Naive thymus-derived CD4-positive, alpha-beta T cell (primary cell): ENCODE measurements around the gene SLC51B. TPM values are rescaled to one million over a fixed set of nuclear protein-coding genes. Genes with fewer than 3 reads are reported as not detected.
"Not testable (repeated sequence)": the region's sequence is repeated elsewhere in the genome, so short reads cannot be mapped to it uniquely, and the experiment has no call there.

Experiments
- ATAC-seq: fragments of 150-1000 bp; cut with Tn5 transposase; 2 replicates; pipeline ENCODE4 v1.10.0; 2021; ENCODE audit warnings: mild to moderate bottlenecking, moderate library complexity
- CTCF ChIA-PET: fragments of 350-600 bp; sonication (Branson Sonifier 250); formaldehyde crosslinking; loops from one replicate; lab custom pipeline; 2021; ENCODE audit warnings: antibody characterized with exemption; lab: Charles Lee
- POLR2A ChIA-PET: fragments of 350-600 bp; sonication (Branson Sonifier 250); formaldehyde crosslinking; loops from one replicate; lab custom pipeline; 2021; ENCODE audit warnings: antibody characterized with exemption, inconsistent platforms; lab: Charles Lee
- DNase-seq, 9 donors: peaks; one replicate each; pipeline versions ENCODE4 v3.0.0 to v3.0.0-alpha.2; 2020 to 2022; ENCODE audit warnings: mixed read lengths in 1 of 9
- H3K27ac ChIP-seq: one replicate; pipeline ENCODE4 v1.7.0; 2013; ENCODE audit warnings: mild to moderate bottlenecking, low read depth, low read length, moderate library complexity
- H3K27me3 ChIP-seq, 2 donors: one replicate each; pipeline ENCODE4 v1.7.0; 2013; ENCODE audit warnings: low read length in 2 of 2, mild to moderate bottlenecking in 2 of 2, moderate library complexity in 2 of 2; ENCODE audit not compliant: control insufficient read depth in 2 of 2, insufficient read depth in 2 of 2
- H3K36me3 ChIP-seq, 3 experiments: 1 replicate in 2 of 3; 2 replicates in 1 of 3; pipeline ENCODE4 v1.7.0; 2013; ENCODE audit warnings: low read length in 3 of 3, mild to moderate bottlenecking in 3 of 3, moderate library complexity in 1 of 3; ENCODE audit not compliant: insufficient read depth in 3 of 3, control insufficient read depth in 2 of 3
- H3K4me1 ChIP-seq, 2 donors: one replicate each; pipeline ENCODE4 v1.7.0; 2013; ENCODE audit warnings: low read length in 2 of 2, mild to moderate bottlenecking in 2 of 2, moderate library complexity in 1 of 2; ENCODE audit not compliant: control insufficient read depth in 2 of 2, insufficient read depth in 2 of 2
- H3K4me3 ChIP-seq: 2 replicates; pipeline ENCODE4 v1.7.0; 2013; ENCODE audit warnings: mild to moderate bottlenecking, low read length
- H3K9me3 ChIP-seq, 3 experiments: 1 replicate in 2 of 3; 2 replicates in 1 of 3; pipeline ENCODE4 v1.7.0; 2013; ENCODE audit warnings: low read length in 3 of 3; ENCODE audit not compliant: control insufficient read depth in 2 of 3
- H3K27ac Mint-ChIP-seq, 9 donors: one replicate each; pipeline ENCODE4 v1.8.0; 2020 to 2022; ENCODE audit warnings: mixed read lengths in 9 of 9, mild to moderate bottlenecking in 8 of 9, moderate library complexity in 5 of 9, inconsistent platforms in 2 of 9
- H3K27me3 Mint-ChIP-seq, 5 donors: one replicate each; pipeline ENCODE4 v1.8.0; 2021 to 2022; ENCODE audit warnings: mixed read lengths in 5 of 5, mild to moderate bottlenecking in 1 of 5
- H3K36me3 Mint-ChIP-seq, 5 donors: one replicate each; pipeline ENCODE4 v1.8.0; 2020 to 2022; ENCODE audit warnings: mixed read lengths in 5 of 5, mild to moderate bottlenecking in 3 of 5, inconsistent platforms in 1 of 5
- H3K4me1 Mint-ChIP-seq, 7 donors: one replicate each; pipeline ENCODE4 v1.8.0; 2020 to 2022; ENCODE audit warnings: mixed read lengths in 7 of 7, mild to moderate bottlenecking in 3 of 7, inconsistent platforms in 1 of 7
- H3K4me3 Mint-ChIP-seq, 10 donors: one replicate each; pipeline ENCODE4 v1.8.0; 2020 to 2022; ENCODE audit warnings: mild to moderate bottlenecking in 10 of 10, mixed read lengths in 10 of 10, moderate library complexity in 6 of 10, inconsistent platforms in 2 of 10
- H3K9me3 Mint-ChIP-seq, 11 donors: one replicate each; pipeline ENCODE4 v1.8.0; 2020 to 2022; ENCODE audit warnings: mixed read lengths in 11 of 11, mild to moderate bottlenecking in 4 of 11, inconsistent platforms in 1 of 11, moderate library complexity in 1 of 11
- intact Hi-C, 2 donors: fragments of 100-400 bp; cut with micrococcal nuclease; formaldehyde crosslinking; loops; one replicate each; pipeline ENCODE4 v1.15.1; 2023
- polyA plus RNA-seq, 2 donors: library from polyadenylated mRNA; unstranded; fragments of 300-500 nt; fragmentation: Illumina TruSeq; gene quantifications; one replicate each; pipeline ENCODE4 v1.2.3, GENCODE V29; 2021
- total RNA-seq, 6 experiments: library from RNA in 5 of 6; stranded (reverse) in 5 of 6; gene quantifications; 1 replicate in 5 of 6; 2 replicates in 1 of 6; pipeline ENCODE4 v1.2.3 and lab custom pipeline; 2021 to 2026

SLC51B gene
- total and polyA plus RNA-seq, 7 experiments from 2014 or later = not detected

DNA sequence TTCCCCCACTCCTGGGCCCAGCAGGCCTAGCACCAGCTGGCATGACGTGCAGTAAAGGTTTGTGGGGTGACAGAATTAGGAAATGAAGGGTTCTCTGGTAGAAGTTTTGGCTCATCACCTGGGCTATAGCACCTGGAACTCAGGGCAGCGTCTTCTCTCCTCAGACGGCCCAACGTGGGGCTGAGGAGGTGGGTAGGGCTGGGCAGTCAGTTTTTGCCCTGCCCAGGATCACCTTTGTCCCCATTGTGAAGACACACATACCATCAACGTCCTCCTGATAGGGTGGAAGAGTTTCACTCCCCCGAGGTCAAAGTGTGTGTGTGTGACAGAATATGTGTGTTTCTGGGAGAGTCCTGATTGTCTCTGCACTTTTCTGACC is 43.4 kb downstream of the SLC51B start:
- Mint-ChIP-seq H3K4me3 (no peak overlapping the region), H3K9me3 (no peaks in the 10 kb centered on the region), H3K27ac (peak overlapping the region in 1 of 9 donors; percentile 28), H3K27me3 (peaks cover 0 to 9% (median 5%) of the 10 kb centered on the region in 5 donors), H3K4me1 (peaks cover 0 to 7% (median 0%) of the 10 kb centered on the region in 7 donors), H3K36me3 (no peaks in the 10 kb centered on the region)
- POLR2A ChIA-PET = no interaction called here
- Histone ChIP-seq H3K4me1 (no peaks in the 10 kb centered on the region), H3K27me3 (no peaks in the 10 kb centered on the region), H3K36me3 (no peaks in the 10 kb centered on the region), H3K27ac (no peak overlapping the region), H3K9me3 (no peaks in the 10 kb centered on the region), H3K4me3 (no peak overlapping the region)
- DNase-seq = no peak
- CTCF ChIA-PET = no interaction called here
- intact Hi-C loops = no loop called here
- no peak for ATAC-seq

- Mint-ChIP-seq H3K27me3 (peaks cover 0 to 3% (median 0%) of the 10 kb centered on the region in 5 donors), H3K4me1 (peaks cover 0 to 7% (median 0%) of the 10 kb centered on the region in 7 donors), H3K27ac (no peak overlapping the region), H3K9me3 (no peaks in the 10 kb centered on the region), H3K4me3 (no peak overlapping the region), H3K36me3 (no peaks in the 10 kb centered on the region)
- ATAC-seq = no peak
- Histone ChIP-seq H3K27me3 (no peaks in the 10 kb centered on the region), H3K36me3 (no peaks in the 10 kb centered on the region), H3K4me1 (no peaks in the 10 kb centered on the region), H3K27ac (no peak overlapping the region), H3K9me3 (no peaks in the 10 kb centered on the region), H3K4me3 (no peak overlapping the region)
- intact Hi-C loops = no loop called here
- ChIA-PET POLR2A (no interaction called here), CTCF (no interaction called here)
- DNase-seq = no peak
These were observed 44.1 kb downstream of the SLC51B start for GRCh38 chr15:65089206-65089824.

GRCh38 chr15:65091946-65092770 is 47.0 kb downstream of the SLC51B start:
- H3K27ac Mint-ChIP-seq = no peak overlapping the region
- Histone ChIP-seq H3K9me3 (no peaks in the 10 kb centered on the region), H3K4me3 (no peak overlapping the region), H3K27ac (no peak overlapping the region), H3K4me1 (no peaks in the 10 kb centered on the region), H3K27me3 (no peaks in the 10 kb centered on the region), H3K36me3 (peaks cover 0 to 2% (median 0%) of the 10 kb centered on the region in 3 experiments)
- no peaks in the 10 kb centered on the region for H3K9me3 Mint-ChIP-seq
- ChIA-PET POLR2A (interaction anchor here (0.6 kb wide), 1 partner anchor 35 kb away, joined by 3 read pairs; no protein-coding TSS in a partner anchor), CTCF (no interaction called here)
- H3K36me3 Mint-ChIP-seq = peaks cover 0 to 6% (median 0%) of the 10 kb centered on the region in 5 donors
- intact Hi-C loops = no loop called here
- peaks cover 0 to 4% (median 0%) of the 10 kb centered on the region in 7 donors for H3K4me1 Mint-ChIP-seq
- no peak for DNase-seq
- no peak for ATAC-seq
- no peaks in the 10 kb centered on the region for H3K27me3 Mint-ChIP-seq
- H3K4me3 Mint-ChIP-seq = no peak overlapping the region

- H3K36me3 Mint-ChIP-seq = peaks cover 2 to 15% (median 3%) of the 10 kb centered on the region in 5 donors
- Histone ChIP-seq H3K9me3 (no peaks in the 10 kb centered on the region), H3K27me3 (no peaks in the 10 kb centered on the region), H3K27ac (no peak overlapping the region), H3K4me1 (no peaks in the 10 kb centered on the region), H3K4me3 (no peak overlapping the region), H3K36me3 (peaks cover 0 to 11% (median 6%) of the 10 kb centered on the region in 3 experiments)
- ATAC-seq (no peak), DNase-seq (no peak)
- H3K4me1 Mint-ChIP-seq = no peaks in the 10 kb centered on the region
- H3K27me3 Mint-ChIP-seq = no peaks in the 10 kb centered on the region
- intact Hi-C loops = no loop called here
- H3K4me3 Mint-ChIP-seq = no peak overlapping the region
- CTCF ChIA-PET = no interaction called here
- H3K9me3 Mint-ChIP-seq = no peaks in the 10 kb centered on the region
- POLR2A ChIA-PET = no interaction called here
- peak overlapping the region in 2 of 9 donors; percentile 31 to 46 for H3K27ac Mint-ChIP-seq
These were observed 48.0 kb downstream of the SLC51B start for GRCh38 chr15:65092911-65093792.

- DNase-seq, CTCF ChIA-PET, H3K4me3 Mint-ChIP-seq, H3K9me3 ChIP-seq, H3K4me1 ChIP-seq, H3K4me1 Mint-ChIP-seq, intact Hi-C loops, POLR2A ChIA-PET, H3K9me3 Mint-ChIP-seq, ATAC-seq, H3K27ac ChIP-seq, H3K4me3 ChIP-seq, H3K27me3 Mint-ChIP-seq, H3K27me3 ChIP-seq: not testable (repeated sequence)
- Mint-ChIP-seq H3K36me3 (peaks cover 2 to 22% (median 9%) of the 10 kb centered on the region in 5 donors), H3K27ac (peak overlapping the region in 1 of 9 donors; percentile 31)
- H3K36me3 ChIP-seq = peaks cover 0 to 18% (median 9%) of the 10 kb centered on the region in 3 experiments
These were observed 48.6 kb downstream of the SLC51B start for GRCh38 chr15:65093793-65094170.

GRCh38 chr15:65094294-65094995 is 49.3 kb downstream of the SLC51B start:
- Histone ChIP-seq H3K36me3 (peaks cover 0 to 24% (median 9%) of the 10 kb centered on the region in 3 experiments), H3K9me3 (no peaks in the 10 kb centered on the region), H3K4me3 (no peak overlapping the region), H3K27ac (no peak overlapping the region), H3K4me1 (no peaks in the 10 kb centered on the region), H3K27me3 (no peaks in the 10 kb centered on the region)
- Mint-ChIP-seq H3K27me3 (no peaks in the 10 kb centered on the region), H3K36me3 (peaks cover 2 to 25% (median 12%) of the 10 kb centered on the region in 5 donors), H3K4me3 (no peak overlapping the region), H3K4me1 (no peaks in the 10 kb centered on the region), H3K27ac (no peak overlapping the region), H3K9me3 (no peaks in the 10 kb centered on the region)
- DNase-seq (no peak), ATAC-seq (no peak)
- ChIA-PET POLR2A (no interaction called here), CTCF (no interaction called here)
- intact Hi-C loops = no loop called here
